DMS153 treated with DMSO at 0.1 percent for 48 hours (cell line): ENCODE results near the gene DCP2.

Source experiments
- DNase-seq: peaks from one replicate; lab custom pipeline; 2025; ENCODE audit not compliant: unreplicated experiment; lab: John Stamatoyannopoulos, UW

The DCP2 gene

GRCh38 chr5:113042491-113043243 is 66.1 kb downstream of the DCP2 start:
- DNase-seq, result no peak

GRCh38 chr5:113043491-113043931 is 66.9 kb downstream of the DCP2 start:
- DNase-seq, result no peak

- no peak for DNase-seq
Observed at GRCh38 chr5:113044776-113045465, 68.3 kb downstream of the DCP2 start.

GRCh38 chr5:113047234-113047633 is 70.6 kb downstream of the DCP2 start:
- no peak for DNase-seq

- no peak for DNase-seq
Observed at GRCh38 chr5:113047733-113048652, 71.4 kb downstream of the DCP2 start.

GRCh38 chr5:113048931-113049330 is 72.3 kb downstream of the DCP2 start:
- no peak for DNase-seq

GRCh38 chr5:113050721-113051382 is 74.3 kb downstream of the DCP2 start:
- no peak for DNase-seq

- no peak for DNase-seq
Observed at GRCh38 chr5:113052041-113052795, 75.6 kb downstream of the DCP2 start.

GRCh38 chr5:113053511-113053995 is 77.0 kb downstream of the DCP2 start:
- no peak for DNase-seq

- DNase-seq, result no peak
Observed at GRCh38 chr5:113054899-113055298, 78.3 kb downstream of the DCP2 start.

GRCh38 chr5:113056988-113057387 is 80.4 kb downstream of the DCP2 start:
- DNase-seq, result no peak

- no peak for DNase-seq
Observed at GRCh38 chr5:113057557-113057984, 81.0 kb downstream of the DCP2 start.

- no peak for DNase-seq
Observed at GRCh38 chr5:113058269-113058668, 81.7 kb downstream of the DCP2 start.

- DNase-seq, result no peak
Observed at GRCh38 chr5:113058706-113059226, 82.2 kb downstream of the DCP2 start.

GRCh38 chr5:113059232-113060040 is 82.8 kb downstream of the DCP2 start:
- DNase-seq, result no peak

GRCh38 chr5:113060408-113061025 is 83.9 kb downstream of the DCP2 start:
- no peak for DNase-seq

- no peak for DNase-seq
Observed at GRCh38 chr5:113061846-113062780, 85.5 kb downstream of the DCP2 start.
